GM18951 (cell line): Measurements from ENCODE around the gene TCFL5.

Experiments
- POLR2A ChIP-seq: IDR thresholded peaks from 4 replicates; pipeline ENCODE4 v1.6.1; 2011; ENCODE audit warnings: mild to moderate bottlenecking; ENCODE audit not compliant: insufficient read length, insufficient read depth; ENCODE audit errors: extremely low read depth
- in situ Hi-C: fragments of 300-500 bp; cut with MboI; formaldehyde crosslinking; loops from one replicate; pipeline ENCODE4 v1.12.0; 2022; ENCODE audit warnings: low sequenced_read_pairs, mixed read lengths, inconsistent platforms; ENCODE audit not compliant: unreplicated experiment

TCFL5 gene

DNA sequence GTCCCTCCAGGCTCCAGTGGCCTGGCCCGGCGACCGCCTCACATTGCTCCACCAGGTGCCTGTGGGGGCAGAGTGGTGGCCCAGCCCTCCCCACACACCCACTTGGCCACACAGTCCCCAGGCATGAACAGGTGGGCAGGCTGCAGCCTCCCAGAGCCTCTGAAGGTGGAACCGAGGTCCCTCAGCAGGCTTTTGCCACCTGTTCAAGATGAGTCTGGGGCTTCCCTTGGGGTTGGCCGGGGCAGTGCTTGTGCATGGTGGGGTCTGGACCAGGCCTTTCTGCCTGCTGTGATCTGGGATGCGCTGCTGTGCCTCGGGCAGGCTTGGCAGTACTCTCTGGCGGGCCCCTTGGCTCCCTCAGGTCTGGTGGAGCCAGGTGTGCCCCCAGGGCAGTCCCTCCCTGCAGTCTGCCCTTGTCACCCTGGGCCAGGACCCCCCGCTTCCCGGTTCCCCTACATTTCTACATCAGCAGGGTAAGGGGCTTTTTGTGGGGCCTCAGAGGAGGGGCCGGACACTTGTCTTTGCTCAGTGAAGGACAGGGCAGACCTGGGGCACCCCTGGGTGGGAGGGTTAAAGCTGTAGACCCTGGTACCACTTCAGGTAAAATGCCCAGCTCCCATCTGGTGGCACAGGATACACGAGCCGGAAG, 47.4 kb downstream of the TCFL5 start:
- in situ Hi-C loops, result no loop called here
- TF ChIP-seq POLR2A, result no peak

DNA sequence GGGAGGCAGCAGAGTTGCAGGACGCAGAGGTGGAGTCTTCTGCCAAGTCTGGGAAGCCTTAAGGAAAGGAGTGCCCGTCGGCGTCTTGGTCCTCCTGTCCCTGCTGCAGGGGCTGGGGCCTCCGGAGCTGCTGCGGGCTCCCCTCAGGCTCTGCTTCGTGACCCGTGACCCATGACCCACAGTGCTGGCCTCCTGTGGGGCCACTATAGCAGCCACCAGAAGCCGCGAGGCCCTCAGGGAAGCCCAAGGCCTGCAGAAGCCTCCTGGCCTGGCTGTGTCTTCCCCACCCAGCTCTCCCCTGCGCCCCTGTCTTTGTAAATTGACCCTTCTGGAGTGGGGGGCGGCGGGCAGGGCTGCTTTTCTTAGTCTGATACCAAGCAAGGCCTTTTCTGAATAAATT, 48.0 kb downstream of the TCFL5 start:
- in situ Hi-C loops, result no loop called here
- TF ChIP-seq POLR2A, result no peak

DNA sequence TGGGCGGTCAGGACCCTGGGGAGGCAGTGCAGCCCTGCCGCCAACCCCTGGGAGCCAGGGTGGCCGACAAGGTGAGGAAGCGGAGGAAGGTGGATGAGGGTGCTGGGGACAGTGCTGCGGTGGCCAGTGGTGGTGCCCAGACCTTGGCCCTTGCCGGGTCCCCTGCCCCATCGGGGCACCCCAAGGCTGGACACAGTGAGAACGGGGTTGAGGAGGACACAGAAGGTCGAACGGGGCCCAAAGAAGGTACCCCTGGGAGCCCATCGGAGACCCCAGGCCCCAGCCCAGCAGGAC, 48.8 kb downstream of the TCFL5 start:
- no peak for TF ChIP-seq POLR2A
- in situ Hi-C loops, result no loop called here

DNA sequence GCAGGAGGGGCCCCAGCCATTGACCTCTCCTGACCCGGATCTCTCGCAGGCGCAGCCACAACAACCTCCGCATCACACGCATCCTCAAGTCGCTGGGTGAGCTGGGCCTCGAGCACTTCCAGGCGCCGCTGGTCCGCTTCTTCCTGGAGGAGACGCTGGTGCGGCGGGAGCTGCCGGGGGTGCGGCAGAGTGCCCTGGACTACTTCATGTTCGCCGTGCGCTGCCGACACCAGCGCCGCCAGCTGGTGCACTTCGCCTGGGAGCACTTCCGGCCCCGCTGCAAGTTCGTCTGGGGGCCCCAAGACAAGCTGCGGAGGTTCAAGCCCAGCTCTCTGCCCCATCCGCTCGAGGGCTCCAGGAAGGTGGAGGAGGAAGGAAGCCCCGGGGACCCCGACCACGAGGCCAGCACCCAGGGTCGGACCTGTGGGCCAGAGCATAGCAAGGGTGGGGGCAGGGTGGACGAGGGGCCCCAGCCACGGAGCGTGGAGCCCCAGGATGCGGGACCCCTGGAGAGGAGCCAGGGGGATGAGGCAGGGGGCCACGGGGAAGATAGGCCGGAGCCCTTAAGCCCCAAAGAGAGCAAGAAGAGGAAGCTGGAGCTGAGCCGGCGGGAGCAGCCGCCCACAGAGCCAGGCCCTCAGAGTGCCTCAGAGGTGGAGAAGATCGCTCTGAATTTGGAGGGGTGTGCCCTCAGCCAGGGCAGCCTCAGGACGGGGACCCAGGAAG, 49.3 kb downstream of the TCFL5 start:
- in situ Hi-C loops, result no loop called here
- no peak for TF ChIP-seq POLR2A

DNA sequence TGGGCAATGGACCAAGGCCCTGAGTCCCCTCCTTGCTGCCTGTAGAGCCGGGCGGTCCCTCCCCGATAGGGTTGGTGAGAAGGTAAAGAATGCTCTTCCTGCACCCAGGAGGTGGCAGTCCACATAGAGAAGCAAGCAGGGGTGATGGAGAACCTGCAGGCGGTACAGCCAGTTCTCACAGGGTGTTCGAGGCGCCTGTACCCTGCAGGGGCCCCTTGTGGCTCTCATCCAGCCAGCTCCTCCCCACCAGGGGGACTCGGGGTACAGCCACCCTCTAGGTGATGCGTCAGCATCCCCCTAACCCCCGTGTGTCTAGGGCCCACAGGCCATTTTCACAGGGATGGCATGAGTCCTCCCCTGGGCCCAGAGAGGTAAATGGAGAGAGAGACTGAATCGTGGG, 49.9 kb downstream of the TCFL5 start:
- in situ Hi-C loops, result no loop called here
- no peak for TF ChIP-seq POLR2A

- TF ChIP-seq POLR2A, result no peak
- in situ Hi-C loops, result no loop called here
Observed at GRCh38 chr20:62811320-62811719, 50.3 kb downstream of the TCFL5 start.

GRCh38 chr20:62809530-62810428, 51.8 kb downstream of the TCFL5 start:
- in situ Hi-C loops, result no loop called here
- TF ChIP-seq POLR2A, result no peak

GRCh38 chr20:62808211-62808865, 53.3 kb downstream of the TCFL5 start:
- in situ Hi-C loops, result no loop called here

GRCh38 chr20:62807444-62808210, 54.0 kb downstream of the TCFL5 start:
- no peak for TF ChIP-seq POLR2A
- in situ Hi-C loops, result no loop called here

More at GRCh38 chr20:62808211-62808865, 53.3 kb downstream of the TCFL5 start:
- no peak for TF ChIP-seq POLR2A

- in situ Hi-C loops, result no loop called here
- TF ChIP-seq POLR2A, result no peak
Observed at GRCh38 chr20:62806383-62807050, 55.1 kb downstream of the TCFL5 start.

- TF ChIP-seq POLR2A, result no peak
- in situ Hi-C loops, result no loop called here
Observed at GRCh38 chr20:62805711-62806382, 55.8 kb downstream of the TCFL5 start.
